Duodenal mucosa (tissue), 2 donors: Measurements from ENCODE around the gene PLD5.

ENCODE experiments used
- H3K27ac ChIP-seq: one replicate; pipeline ENCODE4 v1.7.0; 2013; ENCODE audit warnings: low read depth, low read length
- H3K27me3 ChIP-seq, 2 donors: one replicate each; pipeline ENCODE4 v1.7.0; 2013; ENCODE audit warnings: low read length in 2 of 2, control low read depth in 1 of 2; ENCODE audit not compliant: insufficient read depth in 2 of 2, control insufficient read depth in 1 of 2
- H3K36me3 ChIP-seq, 2 donors: one replicate each; pipeline ENCODE4 v1.7.0; 2013; ENCODE audit warnings: low read length in 2 of 2, control low read depth in 1 of 2; ENCODE audit not compliant: insufficient read depth in 2 of 2, control insufficient read depth in 1 of 2
- H3K4me1 ChIP-seq, 2 donors: one replicate each; pipeline ENCODE4 v1.7.0; 2013; ENCODE audit warnings: low read length in 2 of 2, control low read depth in 1 of 2; ENCODE audit not compliant: insufficient read depth in 2 of 2, control insufficient read depth in 1 of 2
- H3K4me3 ChIP-seq, 2 donors: one replicate each; pipeline ENCODE4 v1.7.0; 2013; ENCODE audit warnings: low read length in 2 of 2, low read depth in 1 of 2
- H3K9ac ChIP-seq, 2 donors: one replicate each; pipeline ENCODE4 v1.7.0; 2013; ENCODE audit warnings: low read length in 2 of 2, low read depth in 1 of 2
- H3K9me3 ChIP-seq, 2 donors: one replicate each; pipeline ENCODE4 v1.7.0; 2013; ENCODE audit warnings: low read length in 2 of 2, control low read depth in 1 of 2; ENCODE audit not compliant: control insufficient read depth in 1 of 2

Gene PLD5

GRCh38 chr1:242454262-242455051 is 70.0 kb downstream of the PLD5 start:
- H3K4me1 ChIP-seq = no peaks in the 10 kb centered on the region
- no peaks in the 10 kb centered on the region for H3K27me3 ChIP-seq
- no peak overlapping the region for H3K27ac ChIP-seq
- no peaks in the 10 kb centered on the region for H3K9me3 ChIP-seq
- no peaks in the 10 kb centered on the region for H3K36me3 ChIP-seq
- no peak overlapping the region for H3K4me3 ChIP-seq
- H3K9ac ChIP-seq = no peak overlapping the region

DNA sequence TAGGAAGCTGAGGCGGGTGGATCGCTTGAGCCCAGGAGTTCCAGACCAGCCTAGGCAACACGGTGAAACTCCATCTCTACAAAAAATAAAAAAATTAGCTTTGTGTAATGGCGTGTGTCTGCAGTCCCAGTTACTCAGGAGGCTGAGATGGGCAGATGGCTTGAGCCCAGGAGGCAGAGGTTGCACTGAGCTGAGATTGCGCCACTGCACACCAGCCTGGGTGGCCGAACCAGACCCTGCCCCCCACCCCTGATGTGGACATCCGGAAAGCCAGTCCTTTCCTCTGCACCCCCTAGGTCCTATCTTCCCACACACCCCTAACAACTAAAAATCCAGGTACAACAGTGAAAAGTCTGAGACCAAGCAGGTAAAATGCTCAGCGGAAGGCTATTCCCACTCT is 71.9 kb downstream of the PLD5 start:
- Histone ChIP-seq H3K27me3 (no peaks in the 10 kb centered on the region), H3K36me3 (no peaks in the 10 kb centered on the region), H3K9ac (no peak overlapping the region), H3K9me3 (no peaks in the 10 kb centered on the region), H3K27ac (no peak overlapping the region), H3K4me1 (no peaks in the 10 kb centered on the region), H3K4me3 (no peak overlapping the region)

DNA sequence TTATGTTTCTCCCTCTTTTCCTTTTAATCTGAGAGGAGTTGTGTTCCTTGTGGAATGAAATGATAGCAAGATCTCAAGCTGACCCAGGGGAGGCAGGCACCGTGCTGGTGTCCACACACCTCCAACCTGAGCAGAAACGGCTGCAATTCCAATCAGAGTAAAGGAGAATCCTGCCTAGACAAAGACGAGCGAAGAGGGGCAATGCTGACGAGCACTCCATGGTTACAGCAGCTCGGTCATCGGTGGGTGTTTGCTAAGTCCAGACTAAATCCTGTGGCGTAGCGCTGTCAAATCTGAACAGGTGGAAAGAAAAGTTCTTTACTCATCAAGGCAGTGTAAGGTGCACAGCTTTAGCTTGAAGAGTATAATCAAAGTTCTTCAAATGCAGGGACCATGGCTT is 74.8 kb downstream of the PLD5 start:
- H3K9me3 ChIP-seq = no peaks in the 10 kb centered on the region
- no peak overlapping the region for H3K4me3 ChIP-seq
- no peak overlapping the region for H3K9ac ChIP-seq
- no peaks in the 10 kb centered on the region for H3K36me3 ChIP-seq
- no peak overlapping the region for H3K27ac ChIP-seq
- no peaks in the 10 kb centered on the region for H3K4me1 ChIP-seq
- no peaks in the 10 kb centered on the region for H3K27me3 ChIP-seq

- Histone ChIP-seq H3K9ac (no peak overlapping the region), H3K27ac (no peak overlapping the region), H3K4me3 (no peak overlapping the region), H3K4me1 (no peaks in the 10 kb centered on the region), H3K9me3 (no peaks in the 10 kb centered on the region), H3K36me3 (no peaks in the 10 kb centered on the region), H3K27me3 (no peaks in the 10 kb centered on the region)
These were observed 75.4 kb downstream of the PLD5 start for GRCh38 chr1:242448910-242449645.

GRCh38 chr1:242447689-242448088 is 76.8 kb downstream of the PLD5 start:
- no peak overlapping the region for H3K27ac ChIP-seq
- no peak overlapping the region for H3K4me3 ChIP-seq
- no peak overlapping the region for H3K9ac ChIP-seq
- no peaks in the 10 kb centered on the region for H3K27me3 ChIP-seq
- no peaks in the 10 kb centered on the region for H3K9me3 ChIP-seq
- H3K4me1 ChIP-seq = no peaks in the 10 kb centered on the region
- H3K36me3 ChIP-seq = no peaks in the 10 kb centered on the region

DNA sequence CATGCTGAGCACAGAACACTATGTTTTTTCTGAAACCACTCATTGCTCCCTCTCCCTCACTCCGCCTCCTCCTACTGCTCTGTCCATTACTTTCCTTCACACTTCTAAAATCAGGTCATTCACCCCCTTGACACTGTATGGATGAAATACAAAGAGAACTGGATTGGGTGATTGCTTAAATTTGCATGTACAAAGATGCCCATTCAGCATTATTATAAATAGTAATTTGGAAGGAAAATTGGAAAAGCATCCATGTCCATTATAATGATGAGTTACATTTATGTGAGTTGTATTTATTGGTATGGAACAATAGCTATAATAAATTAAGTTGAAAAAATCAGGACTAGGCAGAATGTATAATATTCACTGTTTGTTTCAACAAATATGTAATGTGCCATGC is 83.7 kb downstream of the PLD5 start:
- Histone ChIP-seq H3K4me1 (no peaks in the 10 kb centered on the region), H3K9me3 (no peaks in the 10 kb centered on the region), H3K4me3 (no peak overlapping the region)

DNA sequence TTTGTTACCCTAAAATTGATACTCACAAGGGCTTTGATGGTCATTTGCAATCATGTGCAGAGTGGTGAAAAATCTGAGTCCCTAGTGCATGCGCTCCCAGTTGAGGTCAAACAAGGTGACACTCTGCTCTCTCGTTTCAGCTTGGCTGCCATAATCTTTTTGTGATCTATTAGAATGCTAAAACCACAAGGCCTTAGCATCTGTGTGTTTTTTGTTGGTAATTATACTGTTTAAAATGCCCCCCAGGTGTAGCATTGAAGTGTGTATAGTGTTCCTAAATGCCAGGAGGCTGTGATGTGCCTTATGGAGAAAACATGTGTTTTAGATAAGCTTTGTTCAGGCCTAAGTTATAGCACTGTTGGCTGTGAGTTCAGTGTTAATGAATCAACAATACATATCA is 89.3 kb downstream of the PLD5 start:
- Histone ChIP-seq H3K27ac (no peak overlapping the region), H3K9ac (no peak overlapping the region), H3K27me3 (no peaks in the 10 kb centered on the region), H3K4me3 (no peak overlapping the region), H3K36me3 (no peaks in the 10 kb centered on the region), H3K9me3 (peaks cover 0 to 3% of the 10 kb centered on the region in 2 donors), H3K4me1 (no peaks in the 10 kb centered on the region)

More for the DNA sequence above, 83.7 kb downstream of the PLD5 start:
- no peaks in the 10 kb centered on the region for H3K36me3 ChIP-seq
- H3K9ac ChIP-seq = no peak overlapping the region
- no peak overlapping the region for H3K27ac ChIP-seq
- no peaks in the 10 kb centered on the region for H3K27me3 ChIP-seq

DNA sequence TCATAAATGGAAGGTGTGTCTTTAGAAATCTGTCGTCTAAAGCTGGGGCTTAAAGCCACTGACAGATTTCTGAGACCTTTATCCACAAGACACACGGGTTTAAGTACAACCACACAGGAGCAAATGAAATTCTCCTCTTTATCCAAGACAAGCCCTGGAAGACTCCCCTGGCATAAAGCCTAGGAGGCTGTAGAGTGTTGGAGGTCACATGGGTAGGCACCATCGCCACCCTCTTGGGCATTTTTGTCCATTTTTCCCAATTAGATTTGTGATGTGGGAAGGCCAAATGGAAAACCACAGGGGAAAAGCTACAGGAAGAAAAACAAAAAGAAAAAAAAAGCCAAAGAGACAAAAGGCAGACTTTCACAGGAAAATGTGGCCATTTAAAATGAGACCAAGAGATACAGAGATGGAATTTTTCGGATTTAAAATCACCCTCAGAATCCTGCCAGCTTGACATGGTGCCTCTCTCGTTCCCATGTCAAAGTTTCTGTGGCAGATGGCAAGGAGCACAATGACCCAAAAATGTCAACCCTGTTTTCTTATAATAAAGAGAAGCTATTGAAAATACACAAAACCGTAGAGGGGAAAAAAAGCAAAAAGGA is 91.9 kb downstream of the PLD5 start:
- Histone ChIP-seq H3K27ac (no peak overlapping the region), H3K4me3 (no peak overlapping the region), H3K4me1 (no peaks in the 10 kb centered on the region), H3K27me3 (no peaks in the 10 kb centered on the region), H3K9me3 (peaks cover 0 to 3% of the 10 kb centered on the region in 2 donors), H3K9ac (no peak overlapping the region), H3K36me3 (no peaks in the 10 kb centered on the region)

GRCh38 chr1:242431786-242432185 is 92.7 kb downstream of the PLD5 start:
- H3K36me3 ChIP-seq = no peaks in the 10 kb centered on the region
- H3K9ac ChIP-seq = no peak overlapping the region
- H3K27me3 ChIP-seq = no peaks in the 10 kb centered on the region
- H3K9me3 ChIP-seq = peaks cover 0 to 3% of the 10 kb centered on the region in 2 donors
- no peaks in the 10 kb centered on the region for H3K4me1 ChIP-seq
- H3K4me3 ChIP-seq = no peak overlapping the region
- H3K27ac ChIP-seq = no peak overlapping the region

DNA sequence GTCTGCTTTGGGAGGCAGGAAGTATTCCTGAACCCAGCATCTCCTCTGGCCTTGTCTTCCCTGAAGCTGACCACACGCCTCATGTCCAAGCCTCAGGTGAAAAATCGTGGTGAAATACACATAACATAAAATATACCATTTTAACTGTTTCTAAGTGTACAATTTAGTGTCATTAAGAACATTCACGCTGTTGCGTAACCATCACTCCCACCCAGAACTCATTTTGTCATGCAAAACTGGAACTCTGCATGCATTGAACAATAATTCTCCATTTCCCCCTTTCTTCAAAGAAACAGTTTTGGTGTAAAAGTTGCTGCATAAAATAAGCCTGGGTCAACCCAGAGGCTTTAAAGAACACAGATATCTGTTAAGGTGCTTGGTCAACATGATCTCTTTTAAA is 93.5 kb downstream of the PLD5 start:
- no peaks in the 10 kb centered on the region for H3K27me3 ChIP-seq
- no peaks in the 10 kb centered on the region for H3K4me1 ChIP-seq
- H3K9ac ChIP-seq = no peak overlapping the region
- no peak overlapping the region for H3K27ac ChIP-seq
- H3K9me3 ChIP-seq = peaks cover 0 to 3% of the 10 kb centered on the region in 2 donors
- no peaks in the 10 kb centered on the region for H3K36me3 ChIP-seq
- no peak overlapping the region for H3K4me3 ChIP-seq
